GM18907 (cell line): ENCODE data around the gene ATXN8OS.
"Not testable (repeated sequence)": the region's sequence is repeated elsewhere in the genome, so short reads cannot be mapped to it uniquely, and the experiment has no call there.

Experiments used
- ATAC-seq: cut with Tn5 transposase; IDR thresholded peaks from one replicate; pipeline ENCODE4 v1.9.1; 2021; ENCODE audit warnings: mild to moderate bottlenecking, moderate library complexity; ENCODE audit not compliant: unreplicated experiment

Gene ATXN8OS

DNA sequence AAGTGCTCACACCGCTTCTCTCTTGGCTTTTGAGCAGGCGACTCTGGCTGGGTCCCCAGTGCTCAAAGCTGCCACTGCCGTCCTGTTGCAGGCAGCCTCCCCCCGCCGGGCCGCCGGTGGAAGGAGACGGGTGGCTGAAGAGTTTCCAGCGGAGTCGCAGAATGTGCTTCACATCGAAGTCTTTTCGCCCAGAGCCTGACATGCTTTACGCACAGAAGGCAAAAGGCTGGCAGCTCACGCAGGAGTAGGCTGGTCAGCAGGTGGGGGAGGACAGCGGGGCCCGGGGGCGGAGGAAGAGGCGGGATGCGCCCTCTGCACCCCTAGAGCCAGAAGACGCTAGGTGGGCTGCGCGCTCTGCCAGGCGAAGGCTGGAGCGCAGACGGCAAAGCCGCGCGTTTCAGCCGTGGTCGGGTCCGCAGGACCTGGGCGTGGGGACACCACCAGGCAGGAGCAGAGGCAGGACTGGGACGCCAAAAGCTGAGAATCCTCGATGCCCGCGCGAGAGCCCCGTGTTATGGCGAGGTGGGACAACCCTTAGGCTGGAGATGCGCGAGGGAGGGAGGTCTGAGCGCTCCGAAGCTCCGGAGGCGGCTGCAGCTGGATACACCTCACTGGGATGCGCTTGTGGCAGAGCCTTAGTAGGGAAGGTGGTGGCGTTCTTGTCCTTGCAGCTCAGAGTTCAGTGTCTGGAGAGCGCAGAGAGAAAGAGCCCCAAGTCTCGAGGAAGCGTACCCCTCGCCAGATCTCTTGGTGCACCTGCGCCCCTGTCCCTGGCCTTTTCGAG is at the start of gene ATXN8OS:
TSS of gene ATXN8OS (plus strand) at position 329 of the 784 bp plus-strand sequence.
- ATAC-seq = no peak

DNA sequence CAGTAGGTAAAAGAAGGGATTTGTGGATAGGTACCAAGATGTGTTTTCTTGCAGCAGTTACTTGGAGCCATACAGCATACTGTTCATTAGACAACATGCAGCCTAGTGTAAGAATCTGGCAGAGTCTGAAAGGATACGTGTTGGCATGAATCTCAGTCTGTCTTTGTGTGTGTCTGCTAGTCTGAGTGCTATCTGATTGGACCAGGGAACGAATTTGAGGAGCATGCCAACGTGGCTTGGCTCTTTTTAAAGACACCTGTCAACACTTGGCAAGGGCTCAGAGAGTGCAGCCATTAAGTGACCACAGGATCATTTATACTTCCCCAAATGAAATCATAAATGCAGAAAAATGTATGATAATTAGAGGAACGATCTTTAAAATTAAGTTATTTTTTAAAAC is 27.6 kb upstream of the ATXN8OS start:
- no peak for ATAC-seq

DNA sequence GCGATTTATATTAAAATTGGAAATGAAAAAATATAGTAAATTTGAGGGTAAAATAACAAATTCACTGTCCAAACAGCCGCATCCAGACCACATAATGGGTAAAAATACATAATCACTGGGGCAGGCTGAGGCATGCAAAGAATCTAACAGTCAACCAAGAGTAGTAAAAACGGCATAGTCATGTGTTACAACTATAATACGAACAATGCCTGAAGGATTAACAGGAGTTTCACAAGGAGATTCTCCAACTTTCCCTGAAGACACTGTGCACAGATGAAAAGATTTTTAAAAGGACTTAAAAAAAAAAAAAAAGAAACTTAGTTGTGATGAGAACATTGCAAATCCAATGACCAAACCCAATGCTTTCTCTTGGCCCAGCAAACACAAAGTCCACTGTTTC is 20.4 kb upstream of the ATXN8OS start:
- ATAC-seq = no peak

DNA sequence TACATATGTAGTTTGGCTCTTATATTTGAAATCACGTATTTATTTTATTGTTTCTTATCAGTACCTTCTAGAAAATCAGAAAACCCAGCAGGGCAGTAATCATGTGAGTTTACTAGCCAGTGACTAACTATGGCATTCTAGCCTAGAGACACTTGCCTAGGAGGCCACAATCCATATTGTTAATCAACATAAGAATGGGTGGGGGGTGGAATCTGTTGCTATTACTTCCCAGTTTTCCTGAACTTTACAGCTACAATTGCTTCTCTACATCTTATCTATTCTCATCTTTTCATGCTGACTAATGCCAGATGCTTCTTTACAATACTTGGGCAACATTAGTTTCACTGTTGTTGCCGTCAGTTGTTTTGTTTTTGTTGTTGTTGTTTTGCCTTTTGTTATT is 18.7 kb upstream of the ATXN8OS start:
- no peak for ATAC-seq

DNA sequence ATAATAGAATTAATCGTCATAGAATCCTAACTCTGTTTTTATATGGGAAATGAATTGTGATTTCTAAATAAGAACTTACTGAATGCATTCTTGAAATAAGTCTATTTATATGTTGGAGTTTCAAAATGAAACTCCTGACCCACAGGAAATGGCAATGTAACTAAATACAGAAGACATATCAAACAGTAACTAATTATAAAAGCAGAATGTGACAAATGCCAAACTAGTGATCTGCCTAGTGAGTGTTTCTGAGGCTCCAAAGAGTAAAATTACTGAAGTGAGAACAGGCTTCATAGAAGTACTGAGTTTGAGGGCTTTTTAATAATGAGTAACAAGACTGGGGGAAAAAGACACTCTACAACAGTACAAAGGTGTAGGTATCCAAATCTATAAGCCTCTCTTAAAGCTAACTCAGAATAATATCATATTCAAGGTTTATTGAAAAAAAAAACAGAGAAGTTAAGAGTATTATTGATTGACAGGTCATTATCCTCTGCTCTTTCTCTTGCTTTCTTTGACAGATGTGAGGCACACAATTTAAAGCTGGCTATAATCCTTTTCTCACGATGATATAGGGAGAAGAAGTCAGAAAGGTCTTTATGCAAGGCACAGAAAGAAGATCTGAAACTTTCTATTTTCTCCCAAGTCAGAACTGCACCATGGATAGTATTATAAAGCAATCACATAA is 17.4 kb upstream of the ATXN8OS start:
- peak; percentile 85 for ATAC-seq

DNA sequence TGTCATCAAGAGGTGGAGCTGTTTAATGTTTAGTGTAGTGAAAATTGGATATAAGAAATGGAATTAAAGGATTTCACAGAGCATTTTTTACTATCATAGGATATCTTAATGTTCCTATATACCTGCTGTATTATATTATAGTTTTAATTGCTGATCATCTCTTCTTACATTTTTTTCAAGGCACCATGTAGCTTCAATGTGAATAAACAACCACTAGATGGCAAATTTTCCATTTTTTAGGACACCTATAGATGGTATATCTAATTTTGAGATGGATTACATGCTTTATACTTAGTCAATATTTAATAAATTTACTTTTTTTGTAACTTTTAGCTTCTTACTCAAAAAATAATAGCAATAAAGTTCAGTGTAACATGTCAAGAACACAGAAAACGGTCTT is 9.0 kb upstream of the ATXN8OS start:
- no peak for ATAC-seq

DNA sequence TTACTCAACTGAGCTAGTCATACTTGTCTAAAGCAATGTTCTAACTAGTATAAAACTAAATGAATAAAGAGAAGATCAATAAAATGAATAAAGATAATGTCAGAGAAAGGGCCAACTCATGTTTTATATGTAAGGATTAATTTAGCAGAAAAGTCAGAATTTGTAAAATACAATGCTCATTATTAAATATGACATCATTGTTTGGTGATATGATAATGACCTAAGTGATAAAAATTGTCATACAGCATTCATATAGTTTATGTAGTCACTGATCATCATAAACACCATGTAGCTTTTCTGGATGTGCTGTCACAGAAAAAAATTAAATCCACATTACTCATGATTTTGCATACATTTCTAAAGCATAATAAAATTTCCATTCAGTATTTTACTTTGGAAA is 3.1 kb upstream of the ATXN8OS start:
- ATAC-seq = no peak

DNA sequence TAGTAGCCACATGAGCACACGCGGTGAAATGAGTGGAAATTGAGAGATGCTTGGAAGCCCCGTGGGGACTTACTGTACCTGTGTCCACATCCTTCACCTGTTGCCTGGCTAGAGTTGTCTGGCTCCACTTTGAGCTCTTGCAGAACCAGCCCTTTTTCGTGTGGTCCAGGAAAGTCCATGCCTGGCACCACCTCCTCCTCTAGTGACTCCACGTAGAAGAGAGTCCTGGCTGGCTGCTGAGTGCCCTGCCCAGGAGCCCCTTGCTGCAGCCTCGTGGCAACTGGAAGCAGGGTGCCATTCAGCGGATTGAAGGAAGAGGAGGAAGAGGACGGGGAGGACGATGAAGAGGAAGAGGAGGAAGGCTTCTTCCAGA is 515 bp upstream of the ATXN8OS start:
- no peak for ATAC-seq

DNA sequence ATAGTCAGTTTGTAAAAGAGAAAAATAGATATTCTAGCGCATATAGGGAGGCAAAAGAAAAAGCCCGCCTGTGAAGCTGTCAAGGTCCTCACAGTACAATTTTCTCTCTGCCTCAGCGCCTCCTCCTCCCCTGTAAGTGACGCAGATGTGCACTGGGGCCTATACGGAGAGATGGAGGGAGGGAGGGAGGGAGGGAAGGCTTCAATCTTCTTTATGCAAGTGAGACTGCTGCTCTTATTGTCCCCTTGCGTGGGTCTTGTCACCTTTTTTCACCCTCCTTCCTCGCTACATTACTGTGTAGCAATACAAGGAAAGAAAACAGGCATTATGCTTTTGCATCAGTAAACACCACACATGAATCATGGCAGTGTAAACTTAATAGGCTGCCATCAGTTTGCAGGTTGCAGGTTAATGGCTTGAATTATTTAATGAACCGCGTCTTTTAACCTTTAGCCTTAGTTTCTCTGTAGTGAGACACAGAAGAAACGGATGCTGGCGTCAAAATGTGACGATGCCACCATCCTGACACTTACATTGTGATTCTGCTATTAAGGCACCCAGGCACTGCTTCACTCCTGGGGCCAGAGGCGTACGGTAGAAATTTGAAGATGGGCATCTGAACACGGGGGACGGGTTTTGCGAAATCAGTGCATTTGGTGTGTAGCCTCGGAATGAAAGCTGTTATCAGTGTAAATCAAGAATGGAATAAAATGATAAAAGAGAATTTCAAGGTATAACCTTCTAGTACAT is 905 bp downstream of the ATXN8OS start, which contains the start of gene KLHL1:
TSS of gene KLHL1 (minus strand) at position 97 of the 750 bp plus-strand sequence. CDS start 753 bp downstream, outside the sequence.
- no peak for ATAC-seq

DNA sequence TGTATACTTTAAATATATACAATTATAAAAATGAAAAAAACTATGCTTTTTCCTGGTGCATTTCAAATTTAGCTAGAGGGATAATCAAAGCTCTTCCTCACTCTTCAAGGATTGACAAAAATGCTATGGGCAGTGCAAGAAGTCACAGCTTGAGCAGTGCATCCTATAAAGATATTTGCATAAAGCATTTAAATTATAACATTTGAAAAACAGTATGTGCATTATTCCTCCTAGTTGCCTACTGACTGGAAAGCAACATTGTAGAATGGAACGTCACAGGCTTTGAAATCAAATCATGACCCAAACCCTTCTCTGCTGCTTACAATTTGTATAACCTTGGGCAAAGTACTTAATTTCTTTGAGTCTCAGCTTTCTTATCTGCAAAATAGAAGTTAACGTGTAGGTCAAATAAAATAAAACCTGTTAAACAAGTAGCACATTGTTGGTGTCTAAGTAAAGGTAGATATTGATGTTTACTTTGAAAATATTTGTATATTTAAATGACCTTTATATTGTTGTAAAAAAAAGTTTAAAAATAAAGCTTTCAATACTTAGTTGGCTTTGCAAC is 9.8 kb downstream of the ATXN8OS start:
- ATAC-seq = no peak

DNA sequence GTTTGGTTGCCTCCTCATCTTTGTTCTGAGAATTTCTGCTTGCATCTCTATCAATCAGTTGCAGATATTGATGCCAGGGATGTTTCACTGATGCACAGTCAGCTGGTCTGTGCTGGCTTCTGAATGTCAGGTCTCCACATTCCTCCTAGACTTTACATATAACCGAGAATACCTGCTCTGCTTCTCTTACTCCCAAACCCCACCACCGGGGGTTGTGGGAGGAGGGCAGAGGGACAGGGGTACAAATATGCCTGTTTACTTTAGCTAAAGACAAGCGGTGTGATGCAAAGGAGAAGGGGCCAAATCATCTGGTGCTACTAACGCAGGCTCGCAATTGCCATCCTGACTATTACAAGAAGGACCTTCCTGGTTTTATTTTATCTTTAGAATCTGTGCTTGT is 18.1 kb downstream of the ATXN8OS start:
- ATAC-seq = no peak

DNA sequence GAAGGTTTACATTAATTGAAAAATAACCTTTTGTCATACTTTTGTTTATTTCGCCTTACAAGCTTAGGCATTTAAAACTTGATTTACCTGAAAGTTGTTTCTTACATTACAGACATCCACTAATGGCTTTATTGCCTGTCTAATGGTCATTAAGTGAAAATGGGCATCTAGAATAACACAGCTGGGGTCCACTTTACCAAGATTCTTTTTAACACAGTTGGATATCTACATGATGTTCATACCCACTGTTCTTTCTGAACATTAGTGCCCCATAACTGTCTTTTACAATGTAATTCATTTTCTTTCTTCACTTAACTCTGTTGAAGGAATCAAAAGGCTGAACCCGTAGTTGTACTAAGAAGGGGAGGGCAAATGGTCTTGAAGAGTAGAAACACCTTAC is 20.5 kb downstream of the ATXN8OS start:
- ATAC-seq = no peak

DNA sequence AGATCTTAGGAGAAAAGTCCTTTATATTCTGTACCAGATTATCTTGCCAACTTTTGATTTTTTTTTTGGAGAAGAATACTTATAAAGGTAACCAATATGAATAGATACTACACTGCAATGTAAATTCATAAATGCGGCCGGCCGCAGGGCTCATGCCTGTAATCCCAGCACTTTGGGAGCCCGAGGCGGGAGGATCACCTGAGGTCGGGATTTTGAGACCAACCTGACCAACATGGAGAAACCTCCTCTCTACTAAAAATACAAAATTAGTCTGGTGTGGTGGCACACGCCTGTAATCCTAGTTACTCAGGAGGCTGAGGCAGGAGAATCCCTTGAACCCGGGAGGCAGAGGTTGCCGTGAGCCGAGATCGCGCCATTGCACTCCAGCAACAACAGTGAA is 35.0 kb downstream of the ATXN8OS start:
- ATAC-seq = not testable (repeated sequence)

DNA sequence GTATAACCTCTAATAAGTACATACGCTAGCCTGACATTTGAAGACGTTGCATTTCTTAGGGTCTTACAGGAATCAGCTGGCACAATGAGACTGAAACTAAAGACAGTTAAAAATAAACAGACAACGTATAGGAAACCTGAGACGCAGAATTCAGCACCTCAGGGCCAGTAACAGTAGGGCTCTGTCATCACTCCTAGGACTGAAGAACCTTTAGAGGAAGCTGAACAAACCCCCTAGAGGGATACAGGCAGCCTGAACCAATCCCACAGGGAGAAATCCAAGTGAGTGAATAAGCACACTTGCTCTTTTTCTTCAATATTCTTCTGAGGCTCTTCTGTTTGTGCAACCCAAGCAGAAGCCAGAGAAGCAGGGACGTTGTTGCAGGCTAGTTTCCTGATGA is 54.5 kb downstream of the ATXN8OS start:
- ATAC-seq = no peak

DNA sequence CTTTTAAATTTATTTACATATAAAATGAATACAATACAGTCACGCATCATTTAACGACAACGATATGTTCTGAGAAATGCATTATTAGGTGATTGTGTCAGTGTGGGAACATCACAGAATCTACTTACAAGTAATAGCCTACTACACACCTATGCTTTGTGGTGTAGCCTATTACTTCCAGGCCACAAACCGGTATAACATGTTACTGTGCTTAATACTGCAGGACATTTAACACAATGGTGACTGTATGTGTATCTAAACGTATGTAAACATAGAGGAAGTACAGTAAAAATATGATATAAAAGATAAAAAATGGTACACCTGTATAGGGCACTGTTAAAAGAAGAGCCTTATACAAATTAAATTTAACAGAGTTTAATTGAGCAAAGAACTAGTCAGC is 63.1 kb downstream of the ATXN8OS start:
- no peak for ATAC-seq

DNA sequence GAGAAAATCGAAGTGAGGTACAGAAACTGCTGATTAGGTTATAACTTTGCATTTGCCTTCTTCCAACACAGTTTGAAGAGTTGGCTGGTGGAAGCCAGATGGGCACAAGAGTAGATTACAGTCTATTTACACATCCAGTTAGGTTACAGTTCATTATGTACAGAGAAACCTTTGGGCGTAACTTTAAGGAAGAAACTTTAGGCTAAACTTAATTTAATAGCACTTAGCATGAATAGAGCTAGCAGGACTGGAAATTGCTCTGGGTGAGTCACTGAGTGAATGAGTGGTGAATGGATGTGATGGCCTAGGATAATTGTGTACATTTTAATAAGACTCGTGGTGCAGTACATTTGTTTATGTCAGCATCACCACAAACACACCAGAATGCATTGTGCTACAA is 63.5 kb downstream of the ATXN8OS start:
- no peak for ATAC-seq

DNA sequence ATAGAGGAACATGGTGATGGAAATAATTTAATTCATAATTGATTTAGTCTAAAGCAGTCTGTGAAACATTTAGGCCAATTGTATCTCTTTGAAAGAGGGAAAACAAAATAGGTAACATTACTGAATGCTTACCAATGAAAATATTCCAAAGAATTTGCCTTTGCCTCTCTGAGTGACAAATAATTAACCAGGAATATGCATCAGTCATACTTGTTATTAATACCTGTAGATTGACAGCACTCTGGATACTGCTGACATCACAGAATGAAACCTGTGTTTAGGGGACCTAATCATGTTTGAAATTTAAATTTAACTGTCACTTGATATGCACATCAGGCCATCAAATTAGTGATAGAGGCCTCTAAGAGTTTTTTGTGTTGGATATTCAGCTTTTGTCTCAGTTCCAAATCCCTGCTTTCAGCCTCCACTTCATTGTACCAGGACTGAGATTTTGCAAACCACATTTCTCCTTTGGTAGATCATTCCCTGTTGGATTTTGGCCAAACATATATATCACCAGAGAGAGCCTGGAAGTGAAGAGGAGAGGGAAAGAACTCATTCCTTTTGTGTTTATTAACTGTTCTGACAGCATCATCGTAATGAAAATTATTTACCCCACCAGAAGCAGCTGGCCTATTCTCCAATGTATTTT is 65.4 kb downstream of the ATXN8OS start:
- no peak for ATAC-seq

DNA sequence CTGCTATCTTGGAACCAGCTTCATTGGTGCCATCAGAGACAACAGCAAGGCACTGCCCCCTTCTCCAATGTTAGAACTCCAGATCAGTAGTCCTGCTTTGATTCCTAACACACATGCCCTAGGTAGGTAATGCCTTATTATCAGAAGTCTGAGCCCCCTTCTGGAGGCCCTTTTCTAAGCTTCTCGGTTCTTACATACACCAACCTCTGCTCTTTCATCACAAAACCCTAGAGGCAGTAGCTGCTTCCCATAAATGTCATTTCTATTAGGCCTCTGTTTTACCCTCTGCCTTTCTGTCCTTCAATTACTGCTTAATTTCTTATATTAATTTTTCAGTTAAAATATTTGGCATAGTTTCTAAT is 66.0 kb downstream of the ATXN8OS start:
- ATAC-seq = no peak

DNA sequence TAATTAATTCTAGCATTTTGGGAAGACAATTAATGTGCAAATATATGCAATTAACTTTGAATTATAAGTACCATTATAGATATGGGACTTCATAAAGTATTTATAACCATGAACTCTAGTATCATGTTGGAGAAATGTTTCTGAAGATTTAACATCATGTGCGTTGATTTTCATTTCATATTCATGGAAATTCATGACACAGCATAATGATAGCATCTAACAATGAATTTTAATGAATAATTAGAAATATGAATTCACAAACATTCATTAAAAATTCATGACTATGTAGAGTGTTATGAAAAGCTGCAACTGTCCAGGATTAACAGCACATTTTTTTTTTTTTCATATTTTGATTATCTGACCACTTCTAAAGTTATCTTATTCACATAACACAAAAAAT is 70.7 kb downstream of the ATXN8OS start:
- no peak for ATAC-seq
